BE2C (cell line): ENCODE results near the gene NANOS3.

ENCODE experiments used
- DNase-seq: peaks from one replicate; pipeline ENCODE4 v3.0.0-alpha.2; 2020
- H3K27me3 ChIP-seq: fragments of 250-450 bp; sonication (Bioruptor Pico); 2 replicates; pipeline ENCODE4 v1.5.1; 2020; ENCODE audit warnings: mild to moderate bottlenecking
- H3K36me3 ChIP-seq: fragments of 250-450 bp; sonication (Bioruptor Pico); 2 replicates; pipeline ENCODE4 v1.5.1; 2020; ENCODE audit warnings: mild to moderate bottlenecking
- H3K4me1 ChIP-seq: fragments of 250-450 bp; sonication (Bioruptor Pico); 2 replicates; pipeline ENCODE4 v1.5.1; 2020
- H3K4me3 ChIP-seq: 2 replicates; pipeline ENCODE4 v1.5.1; 2011; ENCODE audit warnings: low read depth, low read length
- H3K9me3 ChIP-seq: fragments of 250-450 bp; sonication (Bioruptor Pico); 2 replicates; pipeline ENCODE4 v1.5.1; 2020
- TF ChIP-seq, protein P1 (sequence below): IDR thresholded peaks from 2 replicates; pipeline ENCODE4 v1.5.1; 2012; ENCODE audit warnings: mild to moderate bottlenecking, low read depth, low read length

The NANOS3 gene

DNA sequence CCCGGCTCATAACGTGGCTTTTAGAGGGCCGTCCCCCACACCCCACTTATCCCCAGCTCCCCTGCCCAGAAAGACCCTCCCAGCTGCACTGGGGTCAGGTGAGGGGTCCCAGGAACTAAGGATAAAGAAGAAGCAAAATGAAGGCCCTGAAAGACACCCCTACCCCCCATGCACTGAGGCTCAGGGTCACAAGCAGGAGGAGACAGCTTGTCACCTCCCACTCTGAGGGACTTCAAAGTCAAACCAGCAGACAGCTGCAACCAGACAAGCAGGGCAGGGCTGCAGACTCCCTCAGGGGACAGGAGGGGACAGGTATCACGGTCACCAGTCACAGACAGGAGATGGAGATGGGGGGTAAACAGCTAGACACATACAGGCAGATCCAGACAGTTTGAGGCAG lies 6.1 kb upstream of the NANOS3 start:
- Histone ChIP-seq H3K27me3 (peaks cover 11% of the 10 kb centered on the region), H3K4me1 (no peaks in the 10 kb centered on the region; the same call in 1 of the 2 replicates)
- TF ChIP-seq, protein P1, sequence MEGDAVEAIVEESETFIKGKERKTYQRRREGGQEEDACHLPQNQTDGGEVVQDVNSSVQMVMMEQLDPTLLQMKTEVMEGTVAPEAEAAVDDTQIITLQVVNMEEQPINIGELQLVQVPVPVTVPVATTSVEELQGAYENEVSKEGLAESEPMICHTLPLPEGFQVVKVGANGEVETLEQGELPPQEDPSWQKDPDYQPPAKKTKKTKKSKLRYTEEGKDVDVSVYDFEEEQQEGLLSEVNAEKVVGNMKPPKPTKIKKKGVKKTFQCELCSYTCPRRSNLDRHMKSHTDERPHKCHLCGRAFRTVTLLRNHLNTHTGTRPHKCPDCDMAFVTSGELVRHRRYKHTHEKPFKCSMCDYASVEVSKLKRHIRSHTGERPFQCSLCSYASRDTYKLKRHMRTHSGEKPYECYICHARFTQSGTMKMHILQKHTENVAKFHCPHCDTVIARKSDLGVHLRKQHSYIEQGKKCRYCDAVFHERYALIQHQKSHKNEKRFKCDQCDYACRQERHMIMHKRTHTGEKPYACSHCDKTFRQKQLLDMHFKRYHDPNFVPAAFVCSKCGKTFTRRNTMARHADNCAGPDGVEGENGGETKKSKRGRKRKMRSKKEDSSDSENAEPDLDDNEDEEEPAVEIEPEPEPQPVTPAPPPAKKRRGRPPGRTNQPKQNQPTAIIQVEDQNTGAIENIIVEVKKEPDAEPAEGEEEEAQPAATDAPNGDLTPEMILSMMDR: no peak

DNA sequence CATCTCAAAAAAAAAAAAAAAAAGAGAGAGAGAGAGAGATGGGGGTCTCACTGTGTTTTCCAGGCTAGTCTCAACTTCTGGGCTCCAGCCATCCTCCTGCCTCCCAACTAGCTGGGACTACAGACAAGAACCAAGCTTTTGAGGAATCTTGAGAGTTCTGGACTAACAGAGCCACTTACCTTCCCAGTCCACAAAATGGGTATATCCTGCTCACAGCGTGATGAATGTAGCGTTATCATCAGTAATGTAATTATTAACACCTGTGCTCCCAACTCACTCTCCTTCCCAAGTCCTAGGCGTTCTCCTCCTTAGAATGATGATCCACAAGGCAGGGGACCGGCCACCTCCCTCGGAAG lies 4.6 kb upstream of the NANOS3 start:
- Histone ChIP-seq H3K4me3 (no peak overlapping the region), H3K36me3 (no peaks in the 10 kb centered on the region), H3K27me3 (no peaks in the 10 kb centered on the region; the same call in 1 of the 2 replicates), H3K4me1 (no peaks in the 10 kb centered on the region; the same call in 1 of the 2 replicates), H3K9me3 (no peaks in the 10 kb centered on the region)
- no peak for DNase-seq
- TF ChIP-seq, protein P1: no peak

More for the DNA sequence above, 6.1 kb upstream of the NANOS3 start:
- Histone ChIP-seq H3K36me3 (no peaks in the 10 kb centered on the region), H3K9me3 (no peaks in the 10 kb centered on the region), H3K4me3 (no peak overlapping the region)
- DNase-seq: no peak

DNA sequence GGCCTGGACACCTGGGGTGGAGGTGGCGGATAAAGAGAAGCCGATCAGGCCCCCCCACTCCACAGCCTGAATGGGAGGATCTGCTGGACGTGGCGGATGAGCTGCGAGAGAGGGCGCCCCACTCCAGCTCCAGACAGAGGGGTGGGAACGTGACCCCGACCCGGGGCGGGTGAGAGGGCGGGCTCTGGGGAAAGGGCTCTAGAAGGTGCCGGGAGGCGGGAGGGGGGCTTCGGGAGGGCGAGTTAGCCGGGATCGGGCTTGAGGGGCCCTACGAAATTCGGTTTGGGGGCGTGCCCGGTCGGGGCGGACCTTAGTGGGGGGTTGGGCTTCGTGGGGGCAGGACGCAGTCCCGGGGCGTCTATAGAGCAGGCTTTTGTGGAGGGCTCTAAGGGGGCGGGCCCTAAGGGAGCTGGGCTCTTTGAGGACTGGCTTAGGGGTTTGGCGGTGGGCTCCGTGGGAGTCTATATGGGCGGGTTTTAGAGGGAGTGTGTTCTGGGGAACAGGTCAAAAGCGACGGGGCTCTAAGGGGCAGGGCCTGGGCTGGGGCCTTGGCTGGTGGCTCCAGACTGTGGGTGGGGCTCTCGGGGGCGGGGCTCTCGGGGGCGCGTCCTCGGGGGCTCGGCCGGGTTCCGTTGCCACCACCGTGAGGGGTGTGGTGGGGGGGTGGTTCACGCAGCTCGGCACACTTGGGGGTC lies 4.1 kb upstream of the NANOS3 start:
- H3K4me1 ChIP-seq: no peaks in the 10 kb centered on the region; the same call in 1 of the 2 replicates
- no peak for DNase-seq
- TF ChIP-seq, protein P1: no peak
- H3K27me3 ChIP-seq: no peaks in the 10 kb centered on the region
- H3K9me3 ChIP-seq: no peaks in the 10 kb centered on the region
- H3K4me3 ChIP-seq: no peak overlapping the region
- H3K36me3 ChIP-seq: no peaks in the 10 kb centered on the region

DNA sequence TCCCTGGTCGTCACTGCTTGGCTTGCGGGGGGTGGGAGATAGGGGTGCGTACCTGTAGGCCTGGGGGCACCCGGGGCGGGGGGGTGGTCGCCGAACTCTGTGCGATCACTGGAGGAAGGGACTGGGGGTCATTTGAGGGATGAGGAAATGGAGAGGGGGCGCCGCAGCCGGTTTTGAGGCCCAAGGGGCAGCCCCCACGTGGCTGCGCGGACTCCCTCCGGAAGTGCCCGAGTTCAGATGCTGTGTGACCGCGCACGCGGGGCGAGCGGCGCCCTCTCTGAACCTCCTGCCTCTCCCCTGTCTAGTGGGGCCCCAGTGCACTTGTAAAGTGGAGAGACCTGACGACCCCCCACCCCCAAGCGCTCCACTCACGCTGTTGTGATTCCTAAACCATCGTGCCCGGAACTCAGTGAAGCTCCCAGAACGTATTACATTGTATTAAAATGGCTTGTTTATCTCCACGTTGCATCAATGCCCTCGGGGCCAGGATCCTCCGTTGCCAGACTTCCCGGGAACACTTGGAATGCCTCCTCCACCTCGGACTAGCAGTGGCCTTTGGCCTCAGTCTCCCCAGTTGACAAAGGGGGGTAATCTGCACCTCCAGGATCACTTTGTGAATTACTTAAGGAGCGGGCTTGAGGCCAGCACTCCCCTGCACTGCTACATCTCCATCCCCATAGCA lies 3.0 kb upstream of the NANOS3 start:
- TF ChIP-seq, protein P1: no peak

DNA sequence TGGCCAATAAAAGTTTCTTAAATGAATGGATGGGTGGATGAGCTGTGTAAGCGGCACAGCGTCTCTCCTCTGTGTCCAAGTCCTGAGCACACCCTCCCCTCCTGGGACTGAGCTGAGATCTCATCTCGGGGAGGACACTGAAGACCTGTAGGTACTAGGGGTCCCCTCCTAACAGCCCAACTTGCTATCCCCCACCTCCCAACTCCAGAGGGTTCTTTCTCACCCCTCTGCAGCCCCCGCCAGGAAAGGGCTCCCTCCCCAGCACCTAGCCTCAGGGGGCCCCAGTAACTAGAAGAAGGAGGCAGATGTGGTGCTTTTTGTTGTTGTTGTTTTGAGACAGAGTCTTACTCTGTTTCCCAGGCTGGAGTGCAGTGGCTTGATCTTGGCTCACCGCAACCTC lies 1.1 kb upstream of the NANOS3 start:
- no peaks in the 10 kb centered on the region for H3K9me3 ChIP-seq
- no peak for DNase-seq
- H3K4me1 ChIP-seq: peaks cover 5% of the 10 kb centered on the region
- no peaks in the 10 kb centered on the region for H3K27me3 ChIP-seq
- TF ChIP-seq, protein P1: no peak
- no peaks in the 10 kb centered on the region for H3K36me3 ChIP-seq
- H3K4me3 ChIP-seq: no peak overlapping the region

More for the DNA sequence above, 3.0 kb upstream of the NANOS3 start:
- no peak overlapping the region for H3K4me3 ChIP-seq
- H3K4me1 ChIP-seq: no peaks in the 10 kb centered on the region; the same call in 1 of the 2 replicates
- no peaks in the 10 kb centered on the region for H3K27me3 ChIP-seq
- no peak for DNase-seq
- no peaks in the 10 kb centered on the region for H3K36me3 ChIP-seq
- no peaks in the 10 kb centered on the region for H3K9me3 ChIP-seq

DNA sequence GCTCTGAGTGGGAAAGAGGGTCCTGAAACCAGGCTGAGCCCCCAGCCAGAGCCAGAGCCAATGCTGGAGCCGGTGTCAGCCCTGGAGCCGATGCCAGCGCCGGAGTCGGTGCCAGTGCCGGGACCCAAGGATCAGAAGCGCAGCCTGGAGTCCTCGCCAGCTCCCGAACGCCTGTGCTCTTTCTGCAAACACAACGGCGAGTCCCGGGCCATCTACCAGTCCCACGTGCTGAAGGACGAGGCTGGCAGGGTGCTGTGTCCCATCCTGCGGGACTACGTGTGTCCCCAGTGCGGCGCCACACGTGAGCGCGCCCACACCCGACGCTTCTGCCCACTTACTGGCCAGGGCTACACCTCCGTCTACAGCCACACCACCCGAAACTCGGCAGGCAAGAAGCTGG lies 369 bp downstream of the NANOS3 start:
- H3K27me3 ChIP-seq: no peaks in the 10 kb centered on the region

More for the DNA sequence above, 369 bp downstream of the NANOS3 start:
- H3K36me3 ChIP-seq: no peaks in the 10 kb centered on the region
- TF ChIP-seq, protein P1: no peak
- no peaks in the 10 kb centered on the region for H3K9me3 ChIP-seq
- no peak overlapping the region for H3K4me3 ChIP-seq
- no peak for DNase-seq
- H3K4me1 ChIP-seq: peaks cover 14% of the 10 kb centered on the region
